GM23338 (cell line): ENCODE data around the gene MLLT10. TPM values are rescaled to one million over a fixed set of nuclear protein-coding genes. Genes with fewer than 3 reads are reported as not detected.

Experiments used
- ATAC-seq: fragments of 200-7000 bp; cut with Tn5 transposase; 3 replicates; pipeline ENCODE4 v1.9.1; 2020
- DNase-seq: peaks from one replicate; pipeline ENCODE4 v3.0.0-alpha.2; 2015; ENCODE audit warnings: low spot score
- H2AFZ ChIP-seq: fragments of 200-600 bp; sonication (generic); 2 replicates; pipeline ENCODE4 v1.8.0; 2016; ENCODE audit warnings: antibody characterized with exemption, mild to moderate bottlenecking, moderate library complexity
- H3F3A ChIP-seq: fragments of 200-600 bp; sonication (generic); replicated peaks from 2 replicates; pipeline ENCODE4 v1.8.0; 2017; ENCODE audit warnings: antibody characterized with exemption, mixed run types, low read depth
- H3K27ac ChIP-seq: fragments of 200-600 bp; sonication (generic); 2 replicates; pipeline ENCODE4 v1.6.1; 2016; ENCODE audit warnings: low read depth
- H3K27me3 ChIP-seq: fragments of 200-600 bp; sonication (generic); 2 replicates; pipeline ENCODE4 v1.8.0; 2016; ENCODE audit warnings: mild to moderate bottlenecking, mixed run types, moderate library complexity; ENCODE audit not compliant: insufficient read depth
- H3K36me3 ChIP-seq: fragments of 200-600 bp; sonication (generic); 2 replicates; pipeline ENCODE4 v1.8.0; 2016; ENCODE audit warnings: mild to moderate bottlenecking; ENCODE audit not compliant: insufficient read depth
- H3K4me1 ChIP-seq: fragments of 200-600 bp; sonication (generic); 2 replicates; pipeline ENCODE4 v1.8.0; 2016; ENCODE audit warnings: mild to moderate bottlenecking, moderate library complexity; ENCODE audit not compliant: insufficient read depth
- H3K4me2 ChIP-seq: fragments of 200-600 bp; sonication (generic); 2 replicates; pipeline ENCODE4 v1.7.1; 2017; ENCODE audit warnings: mixed run types
- H3K4me3 ChIP-seq: fragments of 200-600 bp; sonication (generic); 2 replicates; pipeline ENCODE4 v1.6.1; 2016; ENCODE audit warnings: mixed run types
- H3K79me2 ChIP-seq: fragments of 200-600 bp; sonication (generic); replicated peaks from 2 replicates; pipeline ENCODE4 v1.8.0; 2017; ENCODE audit warnings: mild to moderate bottlenecking; ENCODE audit not compliant: insufficient read depth
- H3K9me2 ChIP-seq: fragments of 200-600 bp; sonication (generic); 2 replicates; pipeline ENCODE4 v1.8.0; 2017; ENCODE audit not compliant: insufficient read depth
- H4K20me1 ChIP-seq: fragments of 200-600 bp; sonication (generic); replicated peaks from 2 replicates; pipeline ENCODE4 v1.8.0; 2017; ENCODE audit warnings: mild to moderate bottlenecking; ENCODE audit not compliant: insufficient read depth
- H3K27ac Mint-ChIP-seq: 2 replicates; pipeline ENCODE4 v1.8.0; 2020; ENCODE audit warnings: inconsistent platforms, mild to moderate bottlenecking, moderate library complexity, mixed read lengths
- H3K27me3 Mint-ChIP-seq: 3 replicates; pipeline ENCODE4 v1.8.0; 2022; ENCODE audit warnings: low read depth, mild to moderate bottlenecking, moderate library complexity, mixed read lengths, inconsistent platforms; ENCODE audit not compliant: insufficient read depth, poor library complexity
- H3K36me3 Mint-ChIP-seq: 3 replicates; pipeline ENCODE4 v1.8.0; 2021; ENCODE audit warnings: low read depth, mild to moderate bottlenecking, inconsistent platforms, moderate library complexity, mixed read lengths
- H3K4me1 Mint-ChIP-seq: 3 replicates; pipeline ENCODE4 v1.8.0; 2020; ENCODE audit warnings: mild to moderate bottlenecking, inconsistent platforms, mixed read lengths
- H3K4me3 Mint-ChIP-seq: 3 replicates; pipeline ENCODE4 v1.8.0; 2021; ENCODE audit warnings: moderate library complexity, mild to moderate bottlenecking, inconsistent platforms, mixed read lengths
- H3K9me3 Mint-ChIP-seq: 3 replicates; pipeline ENCODE4 v1.8.0; 2020; ENCODE audit warnings: moderate library complexity, mild to moderate bottlenecking, inconsistent platforms, mixed read lengths
- CREB1 ChIP-seq: fragments of 250-450 bp; sonication (Bioruptor Pico); IDR thresholded peaks from 2 replicates; pipeline ENCODE4 v1.5.0; 2020; ENCODE audit warnings: low read depth, mild to moderate bottlenecking, moderate library complexity
- ETS1 ChIP-seq: IDR thresholded peaks from 2 replicates; pipeline ENCODE4 v1.6.1; 2016; ENCODE audit warnings: antibody characterized with exemption
- EZH2 ChIP-seq: fragments of 200-600 bp; sonication (generic); IDR thresholded peaks from one replicate; pipeline ENCODE4 v1.8.0; 2017; ENCODE audit warnings: antibody characterized with exemption, mild to moderate bottlenecking, low read depth; ENCODE audit not compliant: unreplicated experiment
- EZH2phosphoT487 ChIP-seq: fragments of 200-600 bp; sonication (generic); IDR thresholded peaks from one replicate; pipeline ENCODE4 v1.8.1; 2018; ENCODE audit warnings: antibody characterized with exemption; ENCODE audit not compliant: unreplicated experiment
- JUNB ChIP-seq: IDR thresholded peaks from one replicate; pipeline ENCODE4 v1.6.1; 2016; ENCODE audit warnings: antibody characterized with exemption; ENCODE audit not compliant: unreplicated experiment
- NANOG ChIP-seq: IDR thresholded peaks from 2 replicates; pipeline ENCODE4 v1.6.1; 2016; ENCODE audit warnings: antibody characterized with exemption, borderline replicate concordance
- STAT1 ChIP-seq: IDR thresholded peaks from one replicate; pipeline ENCODE4 v1.6.1; 2016; ENCODE audit warnings: antibody characterized with exemption; ENCODE audit not compliant: unreplicated experiment
- ZNF114 ChIP-seq: fragments of 250-450 bp; sonication (Bioruptor Pico); IDR thresholded peaks from 2 replicates; pipeline ENCODE4 v1.5.0; 2020; ENCODE audit warnings: mild to moderate bottlenecking, moderate library complexity
- ZNF331 ChIP-seq: fragments of 250-450 bp; sonication (Bioruptor Pico); IDR thresholded peaks from 2 replicates; pipeline ENCODE4 v1.5.0; 2020; ENCODE audit warnings: low read depth, mild to moderate bottlenecking, moderate library complexity
- polyA plus RNA-seq: library from polyadenylated mRNA; unstranded; fragments of >200 nt; fragmentation: Nextera tagmentation; extraction: Ambion mirVana; gene quantifications from 2 replicates; pipeline ENCODE4 v1.2.1, GENCODE V29; 2016
- total RNA-seq: library from RNA; depleted of rRNA; stranded (reverse); fragments of >200 nt; shearing (Covaris generic); gene quantifications from 2 replicates; pipeline ENCODE4 v1.2.3, GENCODE V29; 2014
- TF ChIP-seq, protein P1 (sequence below): IDR thresholded peaks from one replicate; pipeline ENCODE4 v1.6.1; 2018; ENCODE audit warnings: antibody characterized with exemption; ENCODE audit not compliant: unreplicated experiment
- TF ChIP-seq, protein P2 (sequence below): fragments of 250-450 bp; sonication (Bioruptor Pico); IDR thresholded peaks from 2 replicates; pipeline ENCODE4 v1.5.0; 2020; ENCODE audit warnings: mild to moderate bottlenecking, moderate library complexity
- TF ChIP-seq, protein P3 (sequence below), 2 experiments: fragments of 200-600 bp in 1 of 2; sonication (generic) in 1 of 2; conservative IDR thresholded peaks; 2 replicates each; pipeline versions ENCODE4 v1.5.1 to v1.6.1; 2016 to 2017; ENCODE audit warnings: antibody characterized with exemption in 2 of 2, low read depth in 2 of 2, mild to moderate bottlenecking in 2 of 2, moderate library complexity in 1 of 2

MLLT10 gene
- total and polyA plus RNA-seq, 2 experiments from 2014 or later = 28.8 to 55.4 TPM

DNA sequence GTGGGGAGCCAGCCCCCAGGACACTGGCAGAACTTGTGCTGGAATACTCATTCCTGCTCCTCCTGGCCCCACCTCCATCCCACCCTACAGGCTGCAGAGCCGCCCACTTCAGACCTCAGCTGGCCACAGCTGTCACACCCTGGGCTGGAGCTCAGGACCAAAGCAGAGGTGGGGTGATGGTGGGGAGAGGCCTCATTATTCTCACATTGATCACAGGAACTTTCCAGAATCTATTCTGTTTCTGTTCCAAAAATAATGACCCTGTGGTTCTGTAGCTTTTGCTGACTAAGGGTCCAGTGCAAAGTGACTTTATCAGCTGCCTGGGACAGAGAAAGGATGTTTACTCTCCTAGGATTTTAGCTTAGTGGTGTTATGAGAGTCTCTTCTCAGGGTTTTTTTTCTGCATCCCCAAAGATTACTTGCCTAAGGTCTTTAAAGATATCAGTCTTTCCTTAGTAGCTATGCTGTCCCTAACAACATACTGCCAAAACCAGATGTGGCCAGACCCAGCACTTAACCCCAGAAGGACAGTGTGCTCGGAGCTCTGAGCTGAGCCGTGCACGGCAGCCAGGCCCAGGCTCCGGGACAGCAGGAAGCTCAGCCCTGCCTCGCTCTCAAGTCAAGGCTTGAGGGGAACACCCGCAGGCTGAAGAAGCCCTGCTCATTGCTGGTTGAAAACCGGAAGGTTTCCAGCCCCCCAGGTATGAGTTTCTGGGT is 223.3 kb downstream of the MLLT10 start:
- Mint-ChIP-seq H3K4me3 (no peak overlapping the region; the same call in 2 of the 3 replicates), H3K9me3 (no peaks in the 10 kb centered on the region), H3K36me3 (no peaks in the 10 kb centered on the region), H3K27me3 (peaks cover 3% of the 10 kb centered on the region), H3K27ac (peak overlapping the region; percentile 30; the same call in 1 of the 2 replicates), H3K4me1 (peaks cover 52% of the 10 kb centered on the region)
- no peak for DNase-seq
- peaks cover 25% of the 10 kb centered on the region for H3F3A ChIP-seq
- H3K4me2 ChIP-seq = peak overlapping the region; percentile 59
- H3K27ac ChIP-seq = peak overlapping the region; percentile 72
- TF ChIP-seq ETS1 (no peak), ZNF331 (CRISPR knock-in tag) (no peak), ZNF114 (CRISPR knock-in tag) (no peak), EZH2phosphoT487 (no peak), NANOG (no peak), EZH2 (no peak), JUNB (no peak), CREB1 (CRISPR knock-in tag) (no peak), STAT1 (no peak)
- TF ChIP-seq, protein P1, sequence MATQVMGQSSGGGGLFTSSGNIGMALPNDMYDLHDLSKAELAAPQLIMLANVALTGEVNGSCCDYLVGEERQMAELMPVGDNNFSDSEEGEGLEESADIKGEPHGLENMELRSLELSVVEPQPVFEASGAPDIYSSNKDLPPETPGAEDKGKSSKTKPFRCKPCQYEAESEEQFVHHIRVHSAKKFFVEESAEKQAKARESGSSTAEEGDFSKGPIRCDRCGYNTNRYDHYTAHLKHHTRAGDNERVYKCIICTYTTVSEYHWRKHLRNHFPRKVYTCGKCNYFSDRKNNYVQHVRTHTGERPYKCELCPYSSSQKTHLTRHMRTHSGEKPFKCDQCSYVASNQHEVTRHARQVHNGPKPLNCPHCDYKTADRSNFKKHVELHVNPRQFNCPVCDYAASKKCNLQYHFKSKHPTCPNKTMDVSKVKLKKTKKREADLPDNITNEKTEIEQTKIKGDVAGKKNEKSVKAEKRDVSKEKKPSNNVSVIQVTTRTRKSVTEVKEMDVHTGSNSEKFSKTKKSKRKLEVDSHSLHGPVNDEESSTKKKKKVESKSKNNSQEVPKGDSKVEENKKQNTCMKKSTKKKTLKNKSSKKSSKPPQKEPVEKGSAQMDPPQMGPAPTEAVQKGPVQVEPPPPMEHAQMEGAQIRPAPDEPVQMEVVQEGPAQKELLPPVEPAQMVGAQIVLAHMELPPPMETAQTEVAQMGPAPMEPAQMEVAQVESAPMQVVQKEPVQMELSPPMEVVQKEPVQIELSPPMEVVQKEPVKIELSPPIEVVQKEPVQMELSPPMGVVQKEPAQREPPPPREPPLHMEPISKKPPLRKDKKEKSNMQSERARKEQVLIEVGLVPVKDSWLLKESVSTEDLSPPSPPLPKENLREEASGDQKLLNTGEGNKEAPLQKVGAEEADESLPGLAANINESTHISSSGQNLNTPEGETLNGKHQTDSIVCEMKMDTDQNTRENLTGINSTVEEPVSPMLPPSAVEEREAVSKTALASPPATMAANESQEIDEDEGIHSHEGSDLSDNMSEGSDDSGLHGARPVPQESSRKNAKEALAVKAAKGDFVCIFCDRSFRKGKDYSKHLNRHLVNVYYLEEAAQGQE = no peak
- TF ChIP-seq, protein P2, sequence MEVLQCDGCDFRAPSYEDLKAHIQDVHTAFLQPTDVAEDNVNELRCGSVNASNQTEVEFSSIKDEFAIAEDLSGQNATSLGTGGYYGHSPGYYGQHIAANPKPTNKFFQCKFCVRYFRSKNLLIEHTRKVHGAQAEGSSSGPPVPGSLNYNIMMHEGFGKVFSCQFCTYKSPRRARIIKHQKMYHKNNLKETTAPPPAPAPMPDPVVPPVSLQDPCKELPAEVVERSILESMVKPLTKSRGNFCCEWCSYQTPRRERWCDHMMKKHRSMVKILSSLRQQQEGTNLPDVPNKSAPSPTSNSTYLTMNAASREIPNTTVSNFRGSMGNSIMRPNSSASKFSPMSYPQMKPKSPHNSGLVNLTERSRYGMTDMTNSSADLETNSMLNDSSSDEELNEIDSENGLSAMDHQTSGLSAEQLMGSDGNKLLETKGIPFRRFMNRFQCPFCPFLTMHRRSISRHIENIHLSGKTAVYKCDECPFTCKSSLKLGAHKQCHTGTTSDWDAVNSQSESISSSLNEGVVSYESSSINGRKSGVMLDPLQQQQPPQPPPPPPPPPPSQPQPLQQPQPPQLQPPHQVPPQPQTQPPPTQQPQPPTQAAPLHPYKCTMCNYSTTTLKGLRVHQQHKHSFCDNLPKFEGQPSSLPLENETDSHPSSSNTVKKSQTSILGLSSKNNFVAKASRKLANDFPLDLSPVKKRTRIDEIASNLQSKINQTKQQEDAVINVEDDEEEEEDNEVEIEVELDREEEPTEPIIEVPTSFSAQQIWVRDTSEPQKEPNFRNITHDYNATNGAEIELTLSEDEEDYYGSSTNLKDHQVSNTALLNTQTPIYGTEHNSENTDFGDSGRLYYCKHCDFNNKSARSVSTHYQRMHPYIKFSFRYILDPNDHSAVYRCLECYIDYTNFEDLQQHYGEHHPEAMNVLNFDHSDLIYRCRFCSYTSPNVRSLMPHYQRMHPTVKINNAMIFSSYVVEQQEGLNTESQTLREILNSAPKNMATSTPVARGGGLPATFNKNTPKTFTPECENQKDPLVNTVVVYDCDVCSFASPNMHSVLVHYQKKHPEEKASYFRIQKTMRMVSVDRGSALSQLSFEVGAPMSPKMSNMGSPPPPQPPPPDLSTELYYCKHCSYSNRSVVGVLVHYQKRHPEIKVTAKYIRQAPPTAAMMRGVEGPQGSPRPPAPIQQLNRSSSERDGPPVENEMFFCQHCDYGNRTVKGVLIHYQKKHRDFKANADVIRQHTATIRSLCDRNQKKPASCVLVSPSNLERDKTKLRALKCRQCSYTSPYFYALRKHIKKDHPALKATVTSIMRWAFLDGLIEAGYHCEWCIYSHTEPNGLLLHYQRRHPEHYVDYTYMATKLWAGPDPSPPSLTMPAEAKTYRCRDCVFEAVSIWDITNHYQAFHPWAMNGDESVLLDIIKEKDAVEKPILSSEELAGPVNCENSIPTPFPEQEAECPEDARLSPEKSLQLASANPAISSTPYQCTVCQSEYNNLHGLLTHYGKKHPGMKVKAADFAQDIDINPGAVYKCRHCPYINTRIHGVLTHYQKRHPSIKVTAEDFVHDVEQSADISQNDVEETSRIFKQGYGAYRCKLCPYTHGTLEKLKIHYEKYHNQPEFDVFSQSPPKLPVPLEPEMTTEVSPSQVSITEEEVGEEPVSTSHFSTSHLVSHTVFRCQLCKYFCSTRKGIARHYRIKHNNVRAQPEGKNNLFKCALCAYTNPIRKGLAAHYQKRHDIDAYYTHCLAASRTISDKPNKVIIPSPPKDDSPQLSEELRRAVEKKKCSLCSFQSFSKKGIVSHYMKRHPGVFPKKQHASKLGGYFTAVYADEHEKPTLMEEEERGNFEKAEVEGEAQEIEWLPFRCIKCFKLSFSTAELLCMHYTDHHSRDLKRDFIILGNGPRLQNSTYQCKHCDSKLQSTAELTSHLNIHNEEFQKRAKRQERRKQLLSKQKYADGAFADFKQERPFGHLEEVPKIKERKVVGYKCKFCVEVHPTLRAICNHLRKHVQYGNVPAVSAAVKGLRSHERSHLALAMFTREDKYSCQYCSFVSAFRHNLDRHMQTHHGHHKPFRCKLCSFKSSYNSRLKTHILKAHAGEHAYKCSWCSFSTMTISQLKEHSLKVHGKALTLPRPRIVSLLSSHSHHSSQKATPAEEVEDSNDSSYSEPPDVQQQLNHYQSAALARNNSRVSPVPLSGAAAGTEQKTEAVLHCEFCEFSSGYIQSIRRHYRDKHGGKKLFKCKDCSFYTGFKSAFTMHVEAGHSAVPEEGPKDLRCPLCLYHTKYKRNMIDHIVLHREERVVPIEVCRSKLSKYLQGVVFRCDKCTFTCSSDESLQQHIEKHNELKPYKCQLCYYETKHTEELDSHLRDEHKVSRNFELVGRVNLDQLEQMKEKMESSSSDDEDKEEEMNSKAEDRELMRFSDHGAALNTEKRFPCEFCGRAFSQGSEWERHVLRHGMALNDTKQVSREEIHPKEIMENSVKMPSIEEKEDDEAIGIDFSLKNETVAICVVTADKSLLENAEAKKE (CRISPR knock-in tag) = no peak
- TF ChIP-seq, protein P3, sequence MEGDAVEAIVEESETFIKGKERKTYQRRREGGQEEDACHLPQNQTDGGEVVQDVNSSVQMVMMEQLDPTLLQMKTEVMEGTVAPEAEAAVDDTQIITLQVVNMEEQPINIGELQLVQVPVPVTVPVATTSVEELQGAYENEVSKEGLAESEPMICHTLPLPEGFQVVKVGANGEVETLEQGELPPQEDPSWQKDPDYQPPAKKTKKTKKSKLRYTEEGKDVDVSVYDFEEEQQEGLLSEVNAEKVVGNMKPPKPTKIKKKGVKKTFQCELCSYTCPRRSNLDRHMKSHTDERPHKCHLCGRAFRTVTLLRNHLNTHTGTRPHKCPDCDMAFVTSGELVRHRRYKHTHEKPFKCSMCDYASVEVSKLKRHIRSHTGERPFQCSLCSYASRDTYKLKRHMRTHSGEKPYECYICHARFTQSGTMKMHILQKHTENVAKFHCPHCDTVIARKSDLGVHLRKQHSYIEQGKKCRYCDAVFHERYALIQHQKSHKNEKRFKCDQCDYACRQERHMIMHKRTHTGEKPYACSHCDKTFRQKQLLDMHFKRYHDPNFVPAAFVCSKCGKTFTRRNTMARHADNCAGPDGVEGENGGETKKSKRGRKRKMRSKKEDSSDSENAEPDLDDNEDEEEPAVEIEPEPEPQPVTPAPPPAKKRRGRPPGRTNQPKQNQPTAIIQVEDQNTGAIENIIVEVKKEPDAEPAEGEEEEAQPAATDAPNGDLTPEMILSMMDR (conservative IDR thresholded peaks at IDR 0.05; ENCODE audit: low read depth in 2 of 2) = no peak
- peak; percentile 66 for ATAC-seq
- no peak overlapping the region for H3K4me3 ChIP-seq
- no peak overlapping the region for H2AFZ ChIP-seq
- no peaks in the 10 kb centered on the region for H3K9me2 ChIP-seq
- no peaks in the 10 kb centered on the region for H4K20me1 ChIP-seq
- H3K36me3 ChIP-seq = no peaks in the 10 kb centered on the region
- no peaks in the 10 kb centered on the region for H3K27me3 ChIP-seq
- no peaks in the 10 kb centered on the region for H3K79me2 ChIP-seq
- H3K4me1 ChIP-seq = peaks cover 36% of the 10 kb centered on the region
